SK-N-SH (cell line): ENCODE data around the gene OCA2.

Experiments used
- CTCF ChIP-seq: fragments of 200-600 bp; sonication (generic); IDR thresholded peaks from 2 replicates; pipeline ENCODE4 v1.6.1; 2017; ENCODE audit warnings: antibody characterized with exemption, mild to moderate bottlenecking, moderate library complexity
- ELF1 ChIP-seq: IDR thresholded peaks from 2 replicates; pipeline ENCODE4 v1.4.0; 2012
- EP300 ChIP-seq, 2 experiments: IDR thresholded peaks; 2 replicates each; pipeline versions ENCODE4 v1.4.0 to v1.6.1; 2012; ENCODE audit warnings: borderline replicate concordance in 1 of 2, low read depth in 1 of 2, low read length in 1 of 2
- NRF1 ChIP-seq: IDR thresholded peaks from 2 replicates; pipeline ENCODE4 v1.6.1; 2012; ENCODE audit warnings: low read depth, mild to moderate bottlenecking, low read length
- POLR2AphosphoS5 ChIP-seq: IDR thresholded peaks from 2 replicates; pipeline ENCODE4 v1.6.1; 2012; ENCODE audit warnings: low read depth, low read length
- RCOR1 ChIP-seq: fragments of 150-350 bp; IDR thresholded peaks from 2 replicates; pipeline ENCODE4 v1.6.1; 2017; ENCODE audit warnings: antibody characterized with exemption, low read length
- RFX5 ChIP-seq: IDR thresholded peaks from 2 replicates; pipeline ENCODE4 v1.6.1; 2012; ENCODE audit warnings: mild to moderate bottlenecking, improper control_type of control experiment, low read length
- TAF1 ChIP-seq: IDR thresholded peaks from 2 replicates; pipeline ENCODE4 v1.6.1; 2012; ENCODE audit warnings: low read depth, mild to moderate bottlenecking, low read length, moderate library complexity, borderline replicate concordance
- TF ChIP-seq, protein P1 (sequence below): IDR thresholded peaks from 2 replicates; pipeline ENCODE4 v1.4.0; 2012; ENCODE audit warnings: low read depth, borderline replicate concordance

DNA sequence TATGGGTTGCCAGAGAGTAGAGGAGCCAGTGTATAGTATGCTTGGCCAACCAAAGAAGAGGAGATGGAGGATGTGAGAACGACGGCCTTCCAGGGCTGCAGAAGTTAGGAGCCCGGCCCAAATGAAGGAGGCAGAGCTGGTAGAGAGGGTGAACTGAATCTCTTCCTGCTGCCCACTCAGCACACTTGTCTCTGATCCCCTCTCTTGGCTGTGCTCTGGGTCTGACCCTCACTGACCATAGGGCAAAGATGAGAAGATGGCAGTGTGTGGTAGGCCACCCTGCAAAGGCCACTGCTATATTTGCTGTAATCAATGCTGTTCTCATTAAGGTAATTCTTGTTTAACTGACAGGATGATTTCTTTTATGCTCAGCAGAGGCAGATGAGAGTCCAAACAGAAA, 256.0 kb downstream of the OCA2 start:
- TF ChIP-seq TAF1 (no peak), CTCF (no peak), POLR2AphosphoS5 (no peak), ELF1 (no peak), EP300 (IDR thresholded peaks at IDR 0.05; ENCODE audit: borderline replicate concordance in 1 of 2, low read depth in 1 of 2, low read length in 1 of 2) (no peak), RCOR1 (no peak), NRF1 (no peak), RFX5 (no peak)
- TF ChIP-seq, protein P1, sequence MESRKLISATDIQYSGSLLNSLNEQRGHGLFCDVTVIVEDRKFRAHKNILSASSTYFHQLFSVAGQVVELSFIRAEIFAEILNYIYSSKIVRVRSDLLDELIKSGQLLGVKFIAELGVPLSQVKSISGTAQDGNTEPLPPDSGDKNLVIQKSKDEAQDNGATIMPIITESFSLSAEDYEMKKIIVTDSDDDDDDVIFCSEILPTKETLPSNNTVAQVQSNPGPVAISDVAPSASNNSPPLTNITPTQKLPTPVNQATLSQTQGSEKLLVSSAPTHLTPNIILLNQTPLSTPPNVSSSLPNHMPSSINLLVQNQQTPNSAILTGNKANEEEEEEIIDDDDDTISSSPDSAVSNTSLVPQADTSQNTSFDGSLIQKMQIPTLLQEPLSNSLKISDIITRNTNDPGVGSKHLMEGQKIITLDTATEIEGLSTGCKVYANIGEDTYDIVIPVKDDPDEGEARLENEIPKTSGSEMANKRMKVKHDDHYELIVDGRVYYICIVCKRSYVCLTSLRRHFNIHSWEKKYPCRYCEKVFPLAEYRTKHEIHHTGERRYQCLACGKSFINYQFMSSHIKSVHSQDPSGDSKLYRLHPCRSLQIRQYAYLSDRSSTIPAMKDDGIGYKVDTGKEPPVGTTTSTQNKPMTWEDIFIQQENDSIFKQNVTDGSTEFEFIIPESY: no peak
